Gastrocnemius medialis (tissue), 4 donors: Measurements from ENCODE around the gene GCA.
A peak's percentile ranks its signal among the peaks of the same experiment; 100 is the strongest.

Experiments
- CTCF ChIP-seq, 5 experiments: fragments of 450-650 bp in 3 of 5; fragments of 200-600 bp in 2 of 5; sonication (generic) in 2 of 5; IDR thresholded peaks in 4 of 5; conservative IDR thresholded peaks in 1 of 5; 1 replicate in 4 of 5; 2 replicates in 1 of 5; pipeline ENCODE4 v1.5.1; 2016 to 2019; ENCODE audit warnings: antibody characterized with exemption in 5 of 5, mild to moderate bottlenecking in 3 of 5, moderate library complexity in 3 of 5
- POLR2A ChIP-seq, 2 donors: fragments of 450-650 bp; IDR thresholded peaks; one replicate each; pipeline ENCODE4 v1.6.1; 2017; ENCODE audit warnings: antibody characterized with exemption in 2 of 2, mild to moderate bottlenecking in 2 of 2, moderate library complexity in 2 of 2

GRCh38 chr2:162327134-162327769 lies 16.7 kb upstream of the GCA start:
- TF ChIP-seq CTCF (IDR thresholded peaks at IDR 0.05 in 4 of 5, conservative IDR thresholded peaks at IDR 0.05 in 1 of 5) (peak in 1 of 5 experiments; percentile 22), POLR2A (IDR thresholded peaks at IDR 0.05) (no peak)
